ENCODE measurements around the gene PLIN5. TPM values are rescaled to one million over a fixed set of nuclear protein-coding genes. Genes with fewer than 3 reads are reported as not detected.
"Not testable (repeated sequence)": the region's sequence is repeated elsewhere in the genome, so short reads cannot be mapped to it uniquely, and the experiment has no call there.

PLIN5 gene
- total RNA-seq, 6 experiments from 2014 or later: not detected

DNA sequence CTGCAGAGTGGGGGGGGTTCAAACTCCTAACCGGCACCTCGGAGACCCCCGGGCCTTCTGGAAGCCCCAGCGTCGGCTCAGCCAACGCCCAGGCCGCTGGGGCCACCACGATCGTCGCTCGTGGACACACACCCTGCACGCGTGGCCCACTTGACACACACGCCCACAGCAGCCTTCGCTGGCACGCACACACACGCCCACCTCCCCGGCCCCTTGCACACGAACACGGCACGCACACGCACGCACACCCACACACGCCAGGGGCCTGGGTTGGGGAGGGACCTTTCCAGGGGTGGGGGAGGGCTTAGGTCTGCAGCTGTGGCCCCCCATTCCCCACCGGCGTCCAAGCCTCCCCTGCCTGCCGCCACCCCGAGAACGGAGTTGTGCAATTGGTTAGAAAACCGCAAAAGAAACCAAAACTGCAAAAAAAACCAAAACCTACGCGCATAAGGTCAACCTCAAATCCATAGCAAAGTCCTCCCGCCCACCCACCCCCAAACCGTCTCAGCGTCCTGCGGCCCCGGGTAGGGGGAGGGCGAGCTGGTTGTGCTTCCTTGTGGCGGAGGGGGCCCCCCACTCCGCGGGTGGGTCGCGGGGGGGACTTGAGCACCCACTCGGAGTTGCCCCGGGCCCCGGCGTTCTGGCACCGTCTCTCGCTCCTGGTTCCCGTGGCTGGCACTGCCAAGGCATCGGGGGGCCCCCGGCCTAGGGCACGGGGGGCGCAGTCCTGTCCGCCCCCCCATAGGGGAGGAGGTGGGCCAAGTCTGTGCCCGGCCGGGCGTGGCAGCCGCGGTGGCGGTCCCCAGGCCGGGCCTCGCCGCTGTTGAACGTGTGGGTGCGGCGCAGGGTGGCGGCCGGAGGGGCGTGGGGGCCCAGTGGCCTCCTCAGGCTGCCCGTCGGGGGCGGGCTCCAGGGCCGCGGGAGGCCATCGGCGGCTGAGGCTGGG lies 8.1 kb upstream of the PLIN5 start:
- Mint-ChIP-seq H3K4me1 (ENCODE audit: low read depth) (no peaks in the 10 kb centered on the region), H3K27me3 (ENCODE audit: insufficient read depth) (peaks cover 11% of the 10 kb centered on the region), H3K27ac (no peak overlapping the region), H3K36me3 (ENCODE audit: low read depth) (no peaks in the 10 kb centered on the region; the same call in 1 of the 2 replicates), H3K9me3 (no peaks in the 10 kb centered on the region), H3K4me3 (no peak overlapping the region)
- DNase-seq: no peak
- TF ChIP-seq, protein P1, sequence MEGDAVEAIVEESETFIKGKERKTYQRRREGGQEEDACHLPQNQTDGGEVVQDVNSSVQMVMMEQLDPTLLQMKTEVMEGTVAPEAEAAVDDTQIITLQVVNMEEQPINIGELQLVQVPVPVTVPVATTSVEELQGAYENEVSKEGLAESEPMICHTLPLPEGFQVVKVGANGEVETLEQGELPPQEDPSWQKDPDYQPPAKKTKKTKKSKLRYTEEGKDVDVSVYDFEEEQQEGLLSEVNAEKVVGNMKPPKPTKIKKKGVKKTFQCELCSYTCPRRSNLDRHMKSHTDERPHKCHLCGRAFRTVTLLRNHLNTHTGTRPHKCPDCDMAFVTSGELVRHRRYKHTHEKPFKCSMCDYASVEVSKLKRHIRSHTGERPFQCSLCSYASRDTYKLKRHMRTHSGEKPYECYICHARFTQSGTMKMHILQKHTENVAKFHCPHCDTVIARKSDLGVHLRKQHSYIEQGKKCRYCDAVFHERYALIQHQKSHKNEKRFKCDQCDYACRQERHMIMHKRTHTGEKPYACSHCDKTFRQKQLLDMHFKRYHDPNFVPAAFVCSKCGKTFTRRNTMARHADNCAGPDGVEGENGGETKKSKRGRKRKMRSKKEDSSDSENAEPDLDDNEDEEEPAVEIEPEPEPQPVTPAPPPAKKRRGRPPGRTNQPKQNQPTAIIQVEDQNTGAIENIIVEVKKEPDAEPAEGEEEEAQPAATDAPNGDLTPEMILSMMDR (IDR thresholded peaks at IDR 0.05): no peak

DNA sequence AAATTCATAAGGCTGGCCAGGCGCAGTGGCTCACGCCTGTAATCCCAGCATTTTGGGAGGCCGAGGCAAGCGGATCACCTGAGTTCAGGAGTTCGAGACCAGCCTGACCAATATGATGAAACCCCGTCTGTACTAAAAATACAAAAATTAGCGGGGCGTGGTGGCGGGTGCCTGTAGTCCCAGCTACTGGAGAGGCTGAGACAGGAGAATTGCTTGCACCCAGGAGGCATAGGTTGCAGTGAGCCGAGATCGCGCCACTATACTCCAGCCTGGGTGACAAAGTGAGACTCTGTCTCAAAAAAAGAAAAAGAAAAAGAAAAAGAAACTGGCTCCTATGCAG lies 6.8 kb upstream of the PLIN5 start:
- H3K27me3 Mint-ChIP-seq (ENCODE audit: insufficient read depth): peaks cover 17% of the 10 kb centered on the region
- H3K4me1 Mint-ChIP-seq (ENCODE audit: low read depth); H3K9me3 Mint-ChIP-seq; H3K27ac Mint-ChIP-seq; H3K36me3 Mint-ChIP-seq (ENCODE audit: low read depth); H3K4me3 Mint-ChIP-seq; DNase-seq: not testable (repeated sequence)

- H3K36me3 Mint-ChIP-seq (ENCODE audit: low read depth): no peaks in the 10 kb centered on the region; the same call in 1 of the 2 replicates
- DNase-seq: no peak
Measured at GRCh38 chr19:4541114-4541805, 6.2 kb upstream of the PLIN5 start.

GRCh38 chr19:4539693-4540581 lies 4.9 kb upstream of the PLIN5 start, which contains the start of gene LRG1:
LRG1 (minus strand) TSS chr19:4540036; CDS start chr19:4540013, 23 bp downstream.
- no peaks in the 10 kb centered on the region for H3K4me1 Mint-ChIP-seq (ENCODE audit: low read depth)
- H3K36me3 Mint-ChIP-seq (ENCODE audit: low read depth): no peaks in the 10 kb centered on the region; the same call in 1 of the 2 replicates
- no peak within 1 kb of the TSS for H3K27ac Mint-ChIP-seq
- H3K4me3 Mint-ChIP-seq: no peak within 1 kb of the TSS
- TF ChIP-seq, protein P1 (IDR thresholded peaks at IDR 0.05): no peak
- no peak for DNase-seq
- H3K27me3 Mint-ChIP-seq (ENCODE audit: insufficient read depth): peaks cover 25% of the 10 kb centered on the region
- no peaks in the 10 kb centered on the region for H3K9me3 Mint-ChIP-seq

More at GRCh38 chr19:4541114-4541805, 6.2 kb upstream of the PLIN5 start:
- Mint-ChIP-seq H3K9me3 (no peaks in the 10 kb centered on the region), H3K4me1 (ENCODE audit: low read depth) (no peaks in the 10 kb centered on the region), H3K4me3 (no peak overlapping the region), H3K27me3 (ENCODE audit: insufficient read depth) (peaks cover 17% of the 10 kb centered on the region), H3K27ac (no peak overlapping the region)
- TF ChIP-seq, protein P1 (IDR thresholded peaks at IDR 0.05): no peak

DNA sequence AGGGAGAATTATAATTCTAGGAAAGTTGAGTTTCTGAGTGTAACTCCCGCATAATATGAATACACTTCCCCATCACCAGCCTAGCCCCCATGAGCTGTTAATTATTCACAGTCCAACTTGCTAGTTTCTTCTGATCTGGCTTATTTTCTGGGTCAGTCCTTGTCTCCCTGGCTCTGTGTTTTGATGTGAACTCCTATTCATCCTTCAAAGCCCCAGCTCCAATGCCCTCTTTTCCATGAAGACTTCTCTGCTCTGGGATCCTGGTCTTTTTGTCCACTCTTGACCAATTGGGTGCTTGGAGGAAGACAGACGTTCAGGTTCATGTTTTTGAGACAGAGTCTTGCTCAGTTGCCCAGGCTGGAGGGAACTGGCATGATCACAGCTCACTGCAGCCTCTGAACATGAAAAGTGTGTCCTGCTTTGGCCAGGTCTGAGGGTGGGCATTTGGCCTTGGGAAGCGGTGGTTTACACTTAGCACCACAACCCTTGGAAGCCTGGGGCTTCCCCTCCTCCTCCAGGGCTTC lies 4.2 kb upstream of the PLIN5 start:
- no peak for DNase-seq
- Mint-ChIP-seq H3K4me3 (no peak overlapping the region), H3K4me1 (ENCODE audit: low read depth) (no peaks in the 10 kb centered on the region), H3K27me3 (ENCODE audit: insufficient read depth) (peaks cover 29% of the 10 kb centered on the region), H3K36me3 (ENCODE audit: low read depth) (no peaks in the 10 kb centered on the region; the same call in 1 of the 2 replicates), H3K9me3 (no peaks in the 10 kb centered on the region), H3K27ac (no peak overlapping the region)
- TF ChIP-seq, protein P1 (IDR thresholded peaks at IDR 0.05): no peak
